IMR-90 (cell line): Measurements from ENCODE around the gene PRR16. TPM values are rescaled to one million over a fixed set of nuclear protein-coding genes. Genes with fewer than 3 reads are reported as not detected.
A peak's percentile ranks its signal among the peaks of the same experiment; 100 is the strongest.

Experiments used
- ATAC-seq: fragments of 200-7000 bp; cut with Tn5 transposase; 2 replicates; pipeline ENCODE4 v1.9.1; 2020; ENCODE audit warnings: low read depth, mild to moderate bottlenecking, moderate library complexity
- BruUV-seq: library from RNA; stranded (reverse); fragments of 400-500 nt; replicated peaks from 2 replicates; lab custom pipeline; 2021; lab: Mats Ljungman, UMichigan
- CTCF ChIA-PET: fragments of 300-600 bp; formaldehyde crosslinking; extraction: SDS; loops from one replicate; lab custom pipeline; 2021; ENCODE audit warnings: antibody characterized with exemption; lab: Yijun Ruan, JAX
- POLR2A ChIA-PET: fragments of 300-600 bp; sonication (Branson Sonifier 250); formaldehyde crosslinking; loops from one replicate; lab custom pipeline; 2022; ENCODE audit warnings: antibody characterized with exemption; ENCODE audit not compliant: unreplicated experiment; lab: Charles Lee
- DNase-seq: peaks from one replicate; pipeline ENCODE4 v3.0.0; 2013
- H2AFZ ChIP-seq: replicated peaks from 2 replicates; pipeline ENCODE3; 2013; ENCODE audit warnings: low read length, mild to moderate bottlenecking; ENCODE audit not compliant: poor library complexity
- H2AK5ac ChIP-seq: 2 replicates; pipeline ENCODE4 v1.6.1; 2013; ENCODE audit warnings: low read depth, low read length, inconsistent platforms
- H2AK9ac ChIP-seq: replicated peaks from 2 replicates; pipeline ENCODE3; 2013; ENCODE audit warnings: mild to moderate bottlenecking, low read depth, low read length, moderate library complexity; ENCODE audit not compliant: poor library complexity
- H2BK120ac ChIP-seq: 2 replicates; pipeline ENCODE4 v1.6.1; 2013; ENCODE audit warnings: low read depth, low read length, inconsistent platforms
- H2BK15ac ChIP-seq: 3 replicates; pipeline ENCODE4 v1.6.1; 2013; ENCODE audit warnings: low read depth, low read length, inconsistent platforms
- H2BK20ac ChIP-seq: 2 replicates; pipeline ENCODE4 v1.6.1; 2013; ENCODE audit warnings: low read depth, mild to moderate bottlenecking, inconsistent platforms, low read length, moderate library complexity
- H2BK5ac ChIP-seq: 2 replicates; pipeline ENCODE4 v1.6.1; 2013; ENCODE audit warnings: mild to moderate bottlenecking, low read depth, low read length, inconsistent platforms; ENCODE audit not compliant: poor library complexity, severe bottlenecking
- H3K14ac ChIP-seq: replicated peaks from 2 replicates; pipeline ENCODE4 v1.6.1; 2013; ENCODE audit warnings: low read depth, low read length, inconsistent platforms
- H3K18ac ChIP-seq: 2 replicates; pipeline ENCODE4 v1.6.1; 2013; ENCODE audit warnings: low read depth, low read length, control low read depth
- H3K23ac ChIP-seq: 2 replicates; pipeline ENCODE4 v1.6.1; 2013; ENCODE audit warnings: low read depth, low read length, inconsistent platforms
- H3K27ac ChIP-seq: 2 replicates; pipeline ENCODE4 v1.5.1; 2013; ENCODE audit warnings: mild to moderate bottlenecking, control low read depth, low read length; ENCODE audit not compliant: insufficient read depth
- H3K27me3 ChIP-seq: 2 replicates; pipeline ENCODE4 v1.6.1; 2013; ENCODE audit warnings: low read length; ENCODE audit not compliant: control insufficient read depth, insufficient read depth
- H3K36me3 ChIP-seq: 2 replicates; pipeline ENCODE4 v1.6.1; 2013; ENCODE audit warnings: low read length, mixed read lengths; ENCODE audit not compliant: control insufficient read depth, insufficient read depth
- H3K4ac ChIP-seq: 2 replicates; pipeline ENCODE4 v1.6.1; 2013; ENCODE audit warnings: low read depth, low read length, inconsistent platforms
- H3K4me1 ChIP-seq: 2 replicates; pipeline ENCODE4 v1.6.1; 2013; ENCODE audit warnings: low read length, mixed read lengths; ENCODE audit not compliant: control insufficient read depth, insufficient read depth
- H3K4me2 ChIP-seq: 2 replicates; pipeline ENCODE4 v1.6.1; 2013; ENCODE audit warnings: low read depth, mild to moderate bottlenecking, control low read depth, low read length, moderate library complexity
- H3K4me3 ChIP-seq: 2 replicates; pipeline ENCODE4 v1.5.1; 2013; ENCODE audit warnings: low read depth, mild to moderate bottlenecking, control low read depth, low read length, moderate library complexity; ENCODE audit not compliant: insufficient read depth
- H3K56ac ChIP-seq: 2 replicates; pipeline ENCODE4 v1.6.1; 2013; ENCODE audit warnings: low read length, inconsistent platforms; ENCODE audit not compliant: insufficient read depth; ENCODE audit errors: extremely low read depth
- H3K79me1 ChIP-seq, 2 experiments: 2 replicates each; pipeline ENCODE4 v1.6.1; 2013; ENCODE audit warnings: low read length in 2 of 2, inconsistent platforms in 1 of 2, low read depth in 1 of 2
- H3K9ac ChIP-seq: 2 replicates; pipeline ENCODE4 v1.6.1; 2013; ENCODE audit warnings: low read depth, low read length, control low read depth
- H3K9me1 ChIP-seq: 2 replicates; pipeline ENCODE4 v1.6.1; 2013; ENCODE audit warnings: low read length, inconsistent platforms; ENCODE audit not compliant: insufficient read depth
- H3K9me3 ChIP-seq: 2 replicates; pipeline ENCODE4 v1.6.1; 2013; ENCODE audit warnings: low read length; ENCODE audit not compliant: control insufficient read depth, insufficient read depth
- H4K20me1 ChIP-seq: 2 replicates; pipeline ENCODE4 v1.6.1; 2013; ENCODE audit warnings: low read length, inconsistent platforms; ENCODE audit not compliant: insufficient read depth
- H4K5ac ChIP-seq: 2 replicates; pipeline ENCODE4 v1.6.1; 2013; ENCODE audit warnings: mild to moderate bottlenecking, low read depth, low read length, control low read depth
- H4K8ac ChIP-seq, 2 experiments: 2 replicates each; pipeline ENCODE4 v1.6.1; 2013; ENCODE audit warnings: low read depth in 2 of 2, low read length in 2 of 2, control low read depth in 1 of 2, inconsistent platforms in 1 of 2
- H4K91ac ChIP-seq: 2 replicates; pipeline ENCODE4 v1.6.1; 2013; ENCODE audit warnings: low read depth, low read length, inconsistent platforms; ENCODE audit not compliant: insufficient read depth
- CEBPB ChIP-seq: IDR thresholded peaks from 2 replicates; pipeline ENCODE4 v1.6.1; 2012; ENCODE audit warnings: low read depth, low read length, improper control_type of control experiment
- FOS ChIP-seq: fragments of 150-350 bp; IDR thresholded peaks from 2 replicates; pipeline ENCODE4 v1.6.1; 2016; ENCODE audit warnings: low read depth, low read length
- NFE2L2 ChIP-seq: fragments of 150-350 bp; IDR thresholded peaks from 2 replicates; pipeline ENCODE4 v1.6.1; 2016; ENCODE audit warnings: low read depth, mild to moderate bottlenecking, low read length
- POLR2A ChIP-seq: IDR thresholded peaks from 2 replicates; pipeline ENCODE4 v1.6.1; 2012; ENCODE audit warnings: mild to moderate bottlenecking, low read depth, low read length
- WGBS, 2 experiments: methylation state at CpG; one replicate each; pipeline versions ENCODE4 v1.1.5 to v1.1.7; 2013; ENCODE audit warnings: missing lambda C conversion rate in 2 of 2; ENCODE audit not compliant: insufficient read length in 1 of 2; ENCODE audit errors: extremely low coverage in 2 of 2; 5-methylcytosine and 5-hydroxymethylcytosine counted together
- dilution Hi-C: fragments of 300-500 bp; cut with HindIII; formaldehyde crosslinking; loops from one replicate; pipeline ENCODE4 v1.14.3; 2018; ENCODE audit warnings: low sequenced_read_pairs; ENCODE audit not compliant: unreplicated experiment
- in situ Hi-C: fragments of 300-500 bp; cut with MboI; formaldehyde crosslinking; loops from 3 replicates; pipeline ENCODE4 v1.14.3; 2019; ENCODE audit warnings: low sequenced_read_pairs, inconsistent platforms, mixed read lengths
- intact Hi-C: fragments of 100-400 bp; cut with micrococcal nuclease; formaldehyde crosslinking; loops from 2 replicates; pipeline ENCODE4 v1.10.0; 2022
- polyA plus RNA-seq, 3 experiments: library from polyadenylated mRNA; depleted of rRNA; stranded (reverse); fragments of >200 nt; gene quantifications; 2 replicates each; pipeline ENCODE4 v1.2.3, GENCODE V29; 2012; ENCODE audit warnings: low replicate concordance in 1 of 3
- total RNA-seq: library from RNA; depleted of rRNA; stranded (reverse); fragments of >200 nt; gene quantifications from 2 replicates; pipeline ENCODE4 v1.2.3, GENCODE V29; 2012

PRR16 gene
- total and polyA plus RNA-seq, 2 of the 4 experiments (the other 2 are of a cell fraction), result 9.9 to 45.2 TPM

DNA sequence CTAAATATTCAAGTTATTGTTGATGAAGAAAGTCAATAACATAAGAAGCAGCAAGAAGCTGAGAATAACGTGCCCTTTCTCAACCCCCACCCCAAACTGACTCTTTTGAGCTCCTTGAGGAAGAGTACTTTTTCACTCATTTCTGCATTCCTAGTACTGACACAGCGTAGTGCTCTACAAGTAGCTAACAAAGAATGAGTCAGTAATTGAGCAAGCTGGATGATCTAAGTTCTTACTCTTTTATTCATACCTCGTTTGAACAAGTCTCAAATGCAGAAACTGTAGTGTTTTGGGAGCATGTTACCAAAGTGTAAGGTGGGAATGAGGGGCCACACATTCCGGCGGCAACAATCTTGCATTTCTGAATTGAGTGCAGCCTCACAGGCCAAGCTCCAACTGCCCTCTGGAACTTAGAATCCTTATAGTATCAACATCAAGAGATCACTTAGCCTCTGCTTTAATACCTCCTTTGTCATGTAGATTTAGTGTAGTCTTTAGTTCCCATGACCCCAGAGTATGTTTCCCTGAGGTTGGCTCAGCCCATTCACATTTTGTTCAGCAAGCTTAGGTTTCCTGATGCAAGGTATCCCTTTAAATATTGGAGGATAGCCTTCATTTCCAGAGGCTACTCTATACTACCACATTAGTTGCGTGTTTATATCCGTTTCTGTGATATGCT, 152.0 kb downstream of the PRR16 start:
- Histone ChIP-seq H3K9ac (no peak overlapping the region), H3K27me3 (no peaks in the 10 kb centered on the region), H2BK120ac (peak overlapping the region; percentile 82), H3K4me1 (peaks cover 7% of the 10 kb centered on the region), H3K56ac (peak overlapping the region; percentile 24; the same call in 1 of the 2 replicates), H3K23ac (peak overlapping the region; percentile 47; the same call in 1 of the 2 replicates), H3K18ac (peak overlapping the region; percentile 68), H2BK5ac (peak overlapping the region; percentile 94), H3K4me2 (peak overlapping the region; percentile 63), H2AK5ac (peak overlapping the region; percentile 78), H3K9me1 (peaks cover 5% of the 10 kb centered on the region; the same call in 1 of the 2 replicates), H4K8ac (peak overlapping the region in 1 of 2 experiments; percentile 74; a peak in 2 of 4 replicates), H2AK9ac (peak overlapping the region; percentile 57), H3K36me3 (no peaks in the 10 kb centered on the region), H2BK15ac (peak overlapping the region; percentile 53; the same call in 2 of the 3 replicates), H3K27ac (peak overlapping the region; percentile 71), H3K4me3 (no peak overlapping the region), H3K9me3 (no peaks in the 10 kb centered on the region), H3K4ac (peak overlapping the region; percentile 78), H4K5ac (peak overlapping the region; percentile 11; the same call in 1 of the 2 replicates), H4K20me1 (no peaks in the 10 kb centered on the region), H2BK20ac (peak overlapping the region; percentile 77), H3K79me1 (peaks cover 6 to 36% of the 10 kb centered on the region in 2 experiments; a peak in 2 of 4 replicates), H4K91ac (peak overlapping the region; percentile 65), H3K14ac (peak overlapping the region; percentile 68), H2AFZ (peak overlapping the region; percentile 52)
- POLR2A ChIA-PET, result no interaction called here
- intact Hi-C loops (loop anchor here (1.0 to 2.0 kb wide), 2 partner anchors 11 to 151 kb away; partner anchors contain the start of gene PRR16), in situ Hi-C loops (no loop called here), dilution Hi-C loops (no loop called here)
- WGBS, 2 experiments, result no CpG with 5 or more reads among the region's 7 CpGs
- TF ChIP-seq POLR2A, result no peak
- peak; percentile 77 for TF ChIP-seq FOS
- TF ChIP-seq CEBPB, result peak; percentile 96
- TF ChIP-seq NFE2L2, result peak; percentile 40; the same call in 1 of the 2 replicates
- CTCF ChIA-PET, result interaction anchor here (0.6 kb wide), 1 partner anchor 158 kb away, joined by 3 read pairs; no protein-coding TSS in a partner anchor
- BruUV-seq, result no TSS peak
- DNase-seq (peak; percentile 93), ATAC-seq (peak; percentile 89)
